Nephron (organoid): ENCODE data around the gene TMEM184C.
A peak's percentile ranks its signal among the peaks of the same experiment; 100 is the strongest.

Experiments used
- H3K27ac Mint-ChIP-seq, 3 experiments: 2 replicates each; pipeline ENCODE4 v1.8.0; 2020; ENCODE audit warnings: mixed read lengths in 3 of 3, mild to moderate bottlenecking in 2 of 3, moderate library complexity in 1 of 3
- H3K27me3 Mint-ChIP-seq: 2 replicates; pipeline ENCODE4 v1.8.0; 2021; ENCODE audit warnings: low read depth, mild to moderate bottlenecking, moderate library complexity, mixed read lengths
- H3K36me3 Mint-ChIP-seq: 2 replicates; pipeline ENCODE4 v1.8.0; 2020; ENCODE audit warnings: low read depth, mixed read lengths
- H3K4me1 Mint-ChIP-seq: 2 replicates; pipeline ENCODE4 v1.8.0; 2020; ENCODE audit warnings: mixed read lengths
- H3K4me3 Mint-ChIP-seq, 3 experiments: 2 replicates each; pipeline ENCODE4 v1.8.0; 2020; ENCODE audit warnings: mild to moderate bottlenecking in 3 of 3, mixed read lengths in 3 of 3, moderate library complexity in 2 of 3
- H3K9me3 Mint-ChIP-seq: 2 replicates; pipeline ENCODE4 v1.8.0; 2020; ENCODE audit warnings: mixed read lengths
- CTCF ChIP-seq, 3 experiments: fragments of 200-600 bp; sonication (generic); IDR thresholded peaks; one replicate each; pipeline ENCODE4 v1.5.0; 2021; ENCODE audit warnings: antibody characterized with exemption in 3 of 3; ENCODE audit not compliant: unreplicated experiment in 3 of 3

The TMEM184C gene

GRCh38 chr4:147586032-147586431, 31.2 kb upstream of the TMEM184C start:
- no peak for TF ChIP-seq CTCF (IDR thresholded peaks at IDR 0.05; ENCODE audit: unreplicated experiment in 3 of 3)
- Mint-ChIP-seq H3K9me3 (peaks cover 10% of the 10 kb centered on the region), H3K27me3 (no peaks in the 10 kb centered on the region), H3K4me1 (peaks cover 30% of the 10 kb centered on the region), H3K36me3 (peaks cover 11% of the 10 kb centered on the region), H3K27ac (peak overlapping the region in 2 of 3 experiments; percentile 31 to 37), H3K4me3 (no peak overlapping the region)

GRCh38 chr4:147586637-147587036, 30.6 kb upstream of the TMEM184C start:
- Mint-ChIP-seq H3K27me3 (no peaks in the 10 kb centered on the region), H3K36me3 (peaks cover 11% of the 10 kb centered on the region), H3K4me3 (no peak overlapping the region), H3K27ac (peak overlapping the region in 2 of 3 experiments; percentile 40 to 61), H3K4me1 (peaks cover 33% of the 10 kb centered on the region), H3K9me3 (peaks cover 10% of the 10 kb centered on the region)
- no peak for TF ChIP-seq CTCF (IDR thresholded peaks at IDR 0.05; ENCODE audit: unreplicated experiment in 3 of 3)

GRCh38 chr4:147587041-147587440, 30.2 kb upstream of the TMEM184C start:
- H3K9me3 Mint-ChIP-seq: peaks cover 10% of the 10 kb centered on the region
- H3K36me3 Mint-ChIP-seq: peaks cover 11% of the 10 kb centered on the region
- H3K27ac Mint-ChIP-seq: peak overlapping the region in 2 of 3 experiments; percentile 40 to 61
- no peak for TF ChIP-seq CTCF (IDR thresholded peaks at IDR 0.05; ENCODE audit: unreplicated experiment in 3 of 3)
- H3K4me1 Mint-ChIP-seq: peaks cover 33% of the 10 kb centered on the region
- no peaks in the 10 kb centered on the region for H3K27me3 Mint-ChIP-seq
- H3K4me3 Mint-ChIP-seq: no peak overlapping the region

GRCh38 chr4:147589586-147589985, 27.6 kb upstream of the TMEM184C start:
- H3K27ac Mint-ChIP-seq: peak overlapping the region; percentile 41 to 81 (median 58)
- H3K4me1 Mint-ChIP-seq: peaks cover 33% of the 10 kb centered on the region
- H3K36me3 Mint-ChIP-seq: peaks cover 10% of the 10 kb centered on the region
- H3K9me3 Mint-ChIP-seq: peaks cover 9% of the 10 kb centered on the region
- H3K27me3 Mint-ChIP-seq: no peaks in the 10 kb centered on the region
- TF ChIP-seq CTCF (IDR thresholded peaks at IDR 0.05; ENCODE audit: unreplicated experiment in 3 of 3): no peak
- H3K4me3 Mint-ChIP-seq: no peak overlapping the region

GRCh38 chr4:147590249-147590920, 26.8 kb upstream of the TMEM184C start:
- Mint-ChIP-seq H3K27ac (peak overlapping the region; percentile 23 to 58 (median 41)), H3K4me1 (peaks cover 33% of the 10 kb centered on the region), H3K27me3 (no peaks in the 10 kb centered on the region), H3K9me3 (peaks cover 5% of the 10 kb centered on the region), H3K36me3 (peaks cover 6% of the 10 kb centered on the region), H3K4me3 (peak overlapping the region in 1 of 3 experiments; percentile 10)
- TF ChIP-seq CTCF (IDR thresholded peaks at IDR 0.05; ENCODE audit: unreplicated experiment in 3 of 3): peak; percentile 77 to 89 (median 86)

GRCh38 chr4:147591106-147591505, 26.1 kb upstream of the TMEM184C start:
- Mint-ChIP-seq H3K4me1 (peaks cover 33% of the 10 kb centered on the region), H3K27me3 (no peaks in the 10 kb centered on the region), H3K9me3 (no peaks in the 10 kb centered on the region), H3K36me3 (no peaks in the 10 kb centered on the region), H3K27ac (peak overlapping the region in 1 of 3 experiments; percentile 38), H3K4me3 (no peak overlapping the region)
- TF ChIP-seq CTCF (IDR thresholded peaks at IDR 0.05; ENCODE audit: unreplicated experiment in 3 of 3): no peak
